H1 (cell line): ENCODE data around the gene ZNF641. TPM values are rescaled to one million over a fixed set of nuclear protein-coding genes. Genes with fewer than 3 reads are reported as not detected.

Experiments used
- CTCF ChIA-PET: fragments of 300-600 bp; sonication (Branson Sonifier 250); formaldehyde crosslinking; loops from one replicate; lab custom pipeline; 2021; ENCODE audit not compliant: partially characterized antibody; lab: Charles Lee
- POLR2A ChIA-PET: fragments of 300-600 bp; sonication (Branson Sonifier 250); formaldehyde crosslinking; loops from one replicate; lab custom pipeline; 2021; ENCODE audit warnings: inconsistent platforms; ENCODE audit not compliant: partially characterized antibody; lab: Charles Lee
- DNase-seq, 2 experiments: peaks; one replicate each; pipeline versions ENCODE4 v3.0.0 to v3.0.0-alpha.2; 2010 to 2022; ENCODE audit warnings: low spot score in 2 of 2, low read depth in 1 of 2, mixed read lengths in 1 of 2
- FAIRE-seq: peaks from 2 replicates; lab custom pipeline; 2011; peaks lifted over from hg19 to GRCh38; lab: Jason Lieb, UNC
- H2AFZ ChIP-seq: 2 replicates; pipeline ENCODE4 v1.8.1; 2012; ENCODE audit warnings: low read length, inconsistent platforms
- H2AK5ac ChIP-seq: 2 replicates; pipeline ENCODE4 v1.6.1; 2013; ENCODE audit warnings: low read depth, low read length
- H2BK120ac ChIP-seq: replicated peaks from 2 replicates; pipeline ENCODE3; 2013; ENCODE audit warnings: low read depth, low read length, inconsistent platforms
- H2BK12ac ChIP-seq: 2 replicates; pipeline ENCODE4 v1.6.1; 2013; ENCODE audit warnings: low read depth, low read length
- H2BK15ac ChIP-seq: 2 replicates; pipeline ENCODE4 v1.6.1; 2013; ENCODE audit warnings: low read length
- H2BK20ac ChIP-seq: 2 replicates; pipeline ENCODE4 v1.6.1; 2013; ENCODE audit warnings: low read length
- H2BK5ac ChIP-seq: 2 replicates; pipeline ENCODE4 v1.6.1; 2013; ENCODE audit warnings: low read depth, low read length
- H3K14ac ChIP-seq: 2 replicates; pipeline ENCODE4 v1.6.1; 2013; ENCODE audit warnings: inconsistent platforms; ENCODE audit not compliant: insufficient read length
- H3K18ac ChIP-seq: 2 replicates; pipeline ENCODE4 v1.6.1; 2013; ENCODE audit warnings: low read length; ENCODE audit errors: extremely low read depth
- H3K23ac ChIP-seq: 2 replicates; pipeline ENCODE4 v1.6.1; 2013; ENCODE audit warnings: inconsistent platforms; ENCODE audit not compliant: insufficient read length
- H3K23me2 ChIP-seq: 2 replicates; pipeline ENCODE4 v1.6.1; 2013; ENCODE audit warnings: low read depth, low read length
- H3K27ac ChIP-seq: 2 replicates; pipeline ENCODE4 v1.6.1; 2011; ENCODE audit warnings: low read depth, low read length, inconsistent platforms
- H3K27me3 ChIP-seq, 4 experiments: replicated peaks in 1 of 4; 1 replicate in 1 of 4; 2 replicates in 3 of 4; pipeline versions ENCODE4 v1.6.1 to v1.8.1; 2011 to 2013; ENCODE audit warnings: low read length in 3 of 4, mild to moderate bottlenecking in 3 of 4, inconsistent platforms in 2 of 4, mixed read lengths in 2 of 4, moderate library complexity in 1 of 4; ENCODE audit not compliant: control insufficient read depth in 3 of 4, insufficient read depth in 3 of 4; ENCODE audit errors: extremely low read depth in 1 of 4
- H3K36me3 ChIP-seq, 4 experiments: 2 replicates each; pipeline versions ENCODE4 v1.6.1 to v1.8.1; 2011 to 2013; ENCODE audit warnings: mild to moderate bottlenecking in 4 of 4, low read length in 3 of 4, moderate library complexity in 2 of 4, control low read depth in 1 of 4, inconsistent platforms in 1 of 4; ENCODE audit not compliant: insufficient read depth in 4 of 4, control insufficient read depth in 2 of 4
- H3K4ac ChIP-seq: replicated peaks from 2 replicates; pipeline ENCODE3; 2013; ENCODE audit warnings: low read length, low read depth, mixed read lengths, inconsistent platforms; ENCODE audit not compliant: insufficient read length
- H3K4me1 ChIP-seq, 4 experiments: replicated peaks in 1 of 4; 1 replicate in 1 of 4; 2 replicates in 3 of 4; pipeline versions ENCODE4 v1.6.1 to v1.8.1; 2011 to 2013; ENCODE audit warnings: low read length in 3 of 4, inconsistent platforms in 2 of 4, mixed read lengths in 1 of 4; ENCODE audit not compliant: insufficient read depth in 4 of 4, control insufficient read depth in 3 of 4
- H3K4me2 ChIP-seq, 2 experiments: 2 replicates each; pipeline versions ENCODE4 v1.6.1 to v1.8.1; 2011 to 2013; ENCODE audit warnings: low read depth in 2 of 2, low read length in 2 of 2, control low read depth in 1 of 2, inconsistent platforms in 1 of 2, mild to moderate bottlenecking in 1 of 2; ENCODE audit not compliant: insufficient read depth in 1 of 2
- H3K4me3 ChIP-seq, 4 experiments: fragments of 200-600, 300-600 bp in 1 of 4; sonication (generic), shearing (Covaris generic), sonication (Bioruptor Twin) in 1 of 4; 2 replicates each; pipeline versions ENCODE4 v1.5.1 to v1.8.1; 2011 to 2016; ENCODE audit warnings: low read length in 4 of 4, low read depth in 3 of 4, control low read depth in 2 of 4, inconsistent platforms in 2 of 4, mild to moderate bottlenecking in 2 of 4, mixed read lengths in 1 of 4, moderate library complexity in 1 of 4; ENCODE audit not compliant: insufficient read depth in 2 of 4; ENCODE audit errors: extremely low read depth in 1 of 4
- H3K56ac ChIP-seq: replicated peaks from 2 replicates; pipeline ENCODE3; 2013; ENCODE audit warnings: low read depth, mild to moderate bottlenecking, mixed read lengths, low read length, inconsistent platforms; ENCODE audit not compliant: insufficient read length
- H3K79me1 ChIP-seq: 2 replicates; pipeline ENCODE4 v1.6.1; 2013; ENCODE audit warnings: low read depth, low read length, control low read depth
- H3K79me2 ChIP-seq, 2 experiments: 2 replicates each; pipeline versions ENCODE4 v1.6.1 to v1.8.1; 2012 to 2013; ENCODE audit warnings: low read length in 2 of 2, mild to moderate bottlenecking in 2 of 2, inconsistent platforms in 1 of 2; ENCODE audit not compliant: insufficient read depth in 2 of 2, control insufficient read depth in 1 of 2
- H3K9ac ChIP-seq, 4 experiments: replicated peaks in 1 of 4; 1 replicate in 1 of 4; 2 replicates in 3 of 4; pipeline versions ENCODE4 v1.6.1 to v1.8.1; 2011 to 2013; ENCODE audit warnings: low read depth in 3 of 4, low read length in 3 of 4, control low read depth in 2 of 4, mild to moderate bottlenecking in 2 of 4, moderate library complexity in 2 of 4, inconsistent platforms in 1 of 4; ENCODE audit errors: extremely low read depth in 1 of 4
- H3K9me3 ChIP-seq, 2 experiments: 2 replicates each; pipeline versions ENCODE4 v1.6.1 to v1.8.1; 2012 to 2013; ENCODE audit warnings: mild to moderate bottlenecking in 2 of 2, moderate library complexity in 2 of 2, control low read depth in 1 of 2, inconsistent platforms in 1 of 2, low read depth in 1 of 2, low read length in 1 of 2, mixed read lengths in 1 of 2; ENCODE audit not compliant: insufficient read depth in 2 of 2
- H4K20me1 ChIP-seq, 2 experiments: replicated peaks in 1 of 2; 2 replicates each; pipeline versions ENCODE3 to v1.8.1; 2011 to 2013; ENCODE audit warnings: inconsistent platforms in 2 of 2, low read length in 2 of 2, mild to moderate bottlenecking in 1 of 2; ENCODE audit not compliant: insufficient read depth in 2 of 2, control insufficient read depth in 1 of 2
- H4K5ac ChIP-seq: 2 replicates; pipeline ENCODE4 v1.6.1; 2013; ENCODE audit warnings: low read length, low read depth, mixed read lengths, inconsistent platforms; ENCODE audit not compliant: insufficient read length
- H4K8ac ChIP-seq: 2 replicates; pipeline ENCODE4 v1.8.0; 2013; ENCODE audit warnings: mild to moderate bottlenecking, moderate library complexity, low read length, inconsistent platforms; ENCODE audit not compliant: insufficient read depth; ENCODE audit errors: extremely low read depth
- H4K91ac ChIP-seq: replicated peaks from 2 replicates; pipeline ENCODE3; 2013; ENCODE audit warnings: low read length, mixed read lengths, inconsistent platforms; ENCODE audit not compliant: insufficient read length
- ATF3 ChIP-seq: IDR thresholded peaks from 2 replicates; pipeline ENCODE4 v1.6.1; 2011; ENCODE audit warnings: low read depth, mild to moderate bottlenecking, low read length; ENCODE audit not compliant: insufficient read depth
- CTBP2 ChIP-seq: IDR thresholded peaks from 2 replicates; pipeline ENCODE4 v1.7.0; 2011; ENCODE audit warnings: borderline replicate concordance, mild to moderate bottlenecking, moderate library complexity, mixed read lengths, low read length; ENCODE audit not compliant: insufficient read depth, insufficient read length
- EZH2 ChIP-seq: fragments of 200-600 bp; sonication (generic); IDR thresholded peaks from 2 replicates; pipeline ENCODE4 v1.7.1; 2012; ENCODE audit warnings: low read depth, mild to moderate bottlenecking, moderate library complexity, low read length, inconsistent platforms; ENCODE audit not compliant: severe bottlenecking
- HDAC6 ChIP-seq: IDR thresholded peaks from one replicate; pipeline ENCODE4 v1.7.1; 2012; ENCODE audit warnings: low read depth, mild to moderate bottlenecking, inconsistent platforms, low read length, moderate library complexity
- PHF8 ChIP-seq: fragments of 200-600 bp; sonication (generic); conservative IDR thresholded peaks from 2 replicates; pipeline ENCODE4 v1.7.1; 2012; ENCODE audit warnings: low read depth, mild to moderate bottlenecking, inconsistent platforms, low read length, moderate library complexity
- RAD21 ChIP-seq, 2 experiments: IDR thresholded peaks in 1 of 2; conservative IDR thresholded peaks in 1 of 2; 2 replicates each; pipeline ENCODE4 v1.6.1; 2011; ENCODE audit warnings: low read depth in 2 of 2, low read length in 2 of 2, improper control_type of control experiment in 1 of 2, inconsistent platforms in 1 of 2, mild to moderate bottlenecking in 1 of 2, moderate library complexity in 1 of 2
- RNF2 ChIP-seq: fragments of 200-900, 300-1000 bp; sonication (generic); IDR thresholded peaks from 2 replicates; pipeline ENCODE4 v1.7.1; 2016; ENCODE audit warnings: borderline replicate concordance, low read depth, mild to moderate bottlenecking, antibody characterized with exemption, low read length; ENCODE audit not compliant: poor library complexity, severe bottlenecking; ENCODE audit errors: missing control alignments
- SP4 ChIP-seq: IDR thresholded peaks from 2 replicates; pipeline ENCODE4 v1.6.1; 2012; ENCODE audit warnings: low read length, inconsistent platforms
- WGBS, 2 experiments: shearing (Covaris generic) in 1 of 2; methylation state at CpG; one replicate each; pipeline versions ENCODE4 v1.1.6 to v1.1.7; 2013 to 2015; ENCODE audit warnings: low lambda C conversion rate in 2 of 2, mixed read lengths in 2 of 2, inconsistent platforms in 1 of 2, low coverage in 1 of 2, missing lambda C conversion rate in 1 of 2; ENCODE audit not compliant: insufficient replicate concordance in 2 of 2, insufficient coverage in 1 of 2, insufficient read length in 1 of 2; ENCODE audit errors: extremely low coverage in 1 of 2, missing lambda C conversion rate in 1 of 2; 5-methylcytosine and 5-hydroxymethylcytosine counted together
- polyA plus RNA-seq, 7 experiments: library from polyadenylated mRNA; depleted of rRNA in 3 of 7; stranded (reverse) in 5 of 7; unstranded in 2 of 7; fragments of >200 nt in 5 of 7; fragments of 200-250 nt in 2 of 7; gene quantifications; 1 replicate in 5 of 7; 2 replicates in 1 of 7; 4 replicates in 1 of 7; pipeline versions ENCODE4 v1.2.1 to v1.2.3, GENCODE V29; 2011 to 2013; ENCODE audit warnings: missing spikeins in 2 of 7, mixed read lengths in 2 of 7
- total RNA-seq: library from RNA; stranded (reverse); fragmentation: NEBNext Ultra II Directional; extraction: Animal tissue kit (Norgen Biotek cat#: 25700); gene quantifications from 2 replicates; pipeline ENCODE4 v1.2.1, GENCODE V29; 2021

The ZNF641 gene
- total and polyA plus RNA-seq, 2 of the 8 experiments (the other 6 are each of a cell fraction or from before 2014, with no cell fraction given) = 2.4 to 6.2 TPM

- no peak overlapping the region for H3K14ac ChIP-seq
- no peak overlapping the region for H3K23ac ChIP-seq
- H2AFZ ChIP-seq = no peak overlapping the region
- H3K9me3 ChIP-seq = peaks cover 13 to 24% of the 10 kb centered on the region in 2 experiments; a peak in 2 of 4 replicates
- no peaks in the 10 kb centered on the region for H3K79me2 ChIP-seq
- H4K5ac ChIP-seq = no peak overlapping the region
- H4K20me1 ChIP-seq = no peaks in the 10 kb centered on the region
- H3K4me1 ChIP-seq = no peaks in the 10 kb centered on the region
- no peaks in the 10 kb centered on the region for H3K23me2 ChIP-seq
- no peak overlapping the region for H3K18ac ChIP-seq
- H2BK20ac ChIP-seq = no peak overlapping the region
- H3K36me3 ChIP-seq = no peaks in the 10 kb centered on the region
- H2BK5ac ChIP-seq = no peak overlapping the region
- H3K27me3 ChIP-seq = 0 out of 7 replicates have a peak, but pooled peaks cover 0 to 4% (median 0%) of the 10 kb centered on the region in 4 experiments
- FAIRE-seq = no peak
- CTCF ChIA-PET = no interaction called here
- no peak overlapping the region for H2AK5ac ChIP-seq
- H4K91ac ChIP-seq = no peak overlapping the region
- 83% methylated on average over 1 of the region's 1 CpG; no CpG with 5 or more reads in 1 of the 2 experiments for WGBS, 2 experiments
- DNase-seq = no peak
- no peak overlapping the region for H3K4ac ChIP-seq
- no peak overlapping the region for H3K4me2 ChIP-seq
- H2BK120ac ChIP-seq = no peak overlapping the region
- no peak overlapping the region for H4K8ac ChIP-seq
- H3K56ac ChIP-seq = no peak overlapping the region
- H3K9ac ChIP-seq = no peak overlapping the region
- H2BK15ac ChIP-seq = no peak overlapping the region
- no peaks in the 10 kb centered on the region for H3K79me1 ChIP-seq
- POLR2A ChIA-PET = no interaction called here
- no peak overlapping the region for H3K27ac ChIP-seq
- H3K4me3 ChIP-seq = no peak overlapping the region
- H2BK12ac ChIP-seq = no peak overlapping the region
- TF ChIP-seq ATF3 (no peak), RNF2 (no peak), HDAC6 (no peak), RAD21 (IDR thresholded peaks at IDR 0.05 in 1 of 2, conservative IDR thresholded peaks at IDR 0.05 in 1 of 2; ENCODE audit: low read depth in 2 of 2, low read length in 2 of 2) (no peak), SP4 (no peak), CTBP2 (no peak), PHF8 (no peak), EZH2 (no peak)
Observed at GRCh38 chr12:48388460-48388859, 37.7 kb upstream of the ZNF641 start.
